Measurements from ENCODE around the gene MPZL1. TPM values are rescaled to one million over a fixed set of nuclear protein-coding genes. Genes with fewer than 3 reads are reported as not detected.

Gene MPZL1
- total RNA-seq, 1 experiment from 2014 or later = 52.9 TPM

- TF ChIP-seq ZFX (IDR thresholded peaks at IDR 0.05) (no peak), ATF3 (IDR thresholded peaks at IDR 0.05) (no peak), EZH2 (IDR thresholded peaks at IDR 0.05) (no peak), MAX (IDR thresholded peaks at IDR 0.05) (no peak), SRF (IDR thresholded peaks at IDR 0.05; ENCODE audit: low read depth) (no peak), ELF1 (IDR thresholded peaks at IDR 0.05; ENCODE audit: borderline replicate concordance, low read depth) (no peak), REST (IDR thresholded peaks at IDR 0.05; ENCODE audit: low read depth) (no peak), RAD21 (IDR thresholded peaks at IDR 0.05; ENCODE audit: low read depth) (no peak), SP1 (IDR thresholded peaks at IDR 0.05; ENCODE audit: low read depth) (no peak), EGR1 (IDR thresholded peaks at IDR 0.05; ENCODE audit: low read depth) (no peak), CEBPB (IDR thresholded peaks at IDR 0.05; ENCODE audit: low read depth) (no peak), CTCF (IDR thresholded peaks at IDR 0.05 in 2 of 3, conservative IDR thresholded peaks at IDR 0.05 in 1 of 3; ENCODE audit: borderline replicate concordance in 1 of 3, insufficient read depth in 1 of 3, low read depth in 2 of 3, low read length in 2 of 3) (no peak), CBX3 (IDR thresholded peaks at IDR 0.05; ENCODE audit: low read depth) (no peak), POLR2AphosphoS5 (IDR thresholded peaks at IDR 0.05; ENCODE audit: low read depth, low read length) (no peak), TCF7L2 (IDR thresholded peaks at IDR 0.05; ENCODE audit: borderline replicate concordance, extremely low read depth, insufficient read depth, insufficient read length) (no peak), SIN3A (IDR thresholded peaks at IDR 0.05; ENCODE audit: low read depth) (no peak)
- Histone ChIP-seq H3K36me3 (ENCODE audit: control insufficient read depth in 1 of 2, insufficient read depth in 2 of 2, low read length in 2 of 2) (no peaks in the 10 kb centered on the region), H3K4me1 (ENCODE audit: control insufficient read depth in 1 of 2, insufficient read depth in 2 of 2, low read length in 2 of 2) (no peaks in the 10 kb centered on the region), H3K9me2 (ENCODE audit: insufficient read depth) (no peaks in the 10 kb centered on the region), H3K9me3 (ENCODE audit: control insufficient read depth in 1 of 2, insufficient read depth in 1 of 2, low read depth in 1 of 2, low read length in 2 of 2) (no peaks in the 10 kb centered on the region), H3K4me3 (replicated peaks in 1 of 2; ENCODE audit: low read depth in 1 of 2, low read length in 2 of 2) (no peak overlapping the region), H3K9ac (ENCODE audit: low read length) (no peak overlapping the region), H3K27me3 (ENCODE audit: insufficient read depth, low read length) (no peaks in the 10 kb centered on the region), H4K20me1 (ENCODE audit: insufficient read depth) (no peaks in the 10 kb centered on the region), H2AFZ (ENCODE audit: low read depth, low read length, poor library complexity, severe bottlenecking) (no peak overlapping the region), H3K27ac (ENCODE audit: low read depth, low read length) (no peak overlapping the region), H3K4me2 (ENCODE audit: low read length) (no peak overlapping the region), H3K79me2 (ENCODE audit: insufficient read depth, low read length) (no peaks in the 10 kb centered on the region)
- no TSS peak for BruUV-seq (replicated peaks)
- ATAC-seq (no peak), DNase-seq (ENCODE audit: low read depth, low spot score) (no peak)
- intact Hi-C loops (cut with micrococcal nuclease) = no loop called here
- ChIA-PET CTCF (no interaction called here), POLR2A (no interaction called here), RAD21 (ENCODE audit: low non-redundant PET in 1 of 2, low total read pairs in 2 of 2, uncharacterized antibody in 2 of 2, unreplicated experiment in 2 of 2) (no interaction called here)
Observed at GRCh38 chr1:167673265-167673664, 48.5 kb upstream of the MPZL1 start.
